IPS-15b (cell line): ENCODE measurements around the gene MAP3K5.

Source experiments
- H3K27me3 ChIP-seq: one replicate; pipeline ENCODE4 v1.6.1; 2013; ENCODE audit warnings: low read length; ENCODE audit not compliant: control insufficient read depth, insufficient read depth
- H3K36me3 ChIP-seq: one replicate; pipeline ENCODE4 v1.6.1; 2013; ENCODE audit warnings: low read length; ENCODE audit not compliant: control insufficient read depth, insufficient read depth
- H3K4me1 ChIP-seq: one replicate; pipeline ENCODE4 v1.6.1; 2013; ENCODE audit warnings: mild to moderate bottlenecking, low read length; ENCODE audit not compliant: control insufficient read depth, insufficient read depth
- H3K4me3 ChIP-seq: one replicate; pipeline ENCODE4 v1.5.1; 2013; ENCODE audit warnings: low read depth, low read length
- H3K9ac ChIP-seq: one replicate; pipeline ENCODE4 v1.6.1; 2013; ENCODE audit warnings: low read depth, mild to moderate bottlenecking, low read length
- H3K9me3 ChIP-seq: one replicate; pipeline ENCODE4 v1.6.1; 2013; ENCODE audit warnings: mild to moderate bottlenecking, low read length; ENCODE audit not compliant: control insufficient read depth, insufficient read depth

Gene MAP3K5

DNA sequence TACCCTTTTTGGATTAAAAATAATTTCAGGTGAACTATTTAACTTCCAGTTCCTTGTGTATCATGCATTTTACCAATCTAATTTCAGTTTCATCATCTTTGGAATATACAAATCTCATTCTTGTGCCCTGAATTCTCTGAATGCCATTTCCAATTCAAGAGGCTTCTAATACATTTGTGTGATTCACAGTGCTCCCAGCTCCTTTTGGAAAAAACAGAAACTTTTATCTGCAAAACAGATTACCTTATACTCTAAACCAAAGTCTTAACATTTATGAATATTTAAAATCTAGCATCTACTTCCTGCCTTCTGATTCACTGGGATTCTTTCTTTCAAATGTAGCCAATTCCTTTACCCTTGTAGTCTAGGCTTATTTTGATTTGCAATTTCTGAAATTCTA is 19.0 kb upstream of the MAP3K5 start:
- Histone ChIP-seq H3K9ac (no peak overlapping the region), H3K9me3 (no peaks in the 10 kb centered on the region), H3K27me3 (no peaks in the 10 kb centered on the region), H3K4me3 (no peak overlapping the region), H3K4me1 (no peaks in the 10 kb centered on the region), H3K36me3 (no peaks in the 10 kb centered on the region)

DNA sequence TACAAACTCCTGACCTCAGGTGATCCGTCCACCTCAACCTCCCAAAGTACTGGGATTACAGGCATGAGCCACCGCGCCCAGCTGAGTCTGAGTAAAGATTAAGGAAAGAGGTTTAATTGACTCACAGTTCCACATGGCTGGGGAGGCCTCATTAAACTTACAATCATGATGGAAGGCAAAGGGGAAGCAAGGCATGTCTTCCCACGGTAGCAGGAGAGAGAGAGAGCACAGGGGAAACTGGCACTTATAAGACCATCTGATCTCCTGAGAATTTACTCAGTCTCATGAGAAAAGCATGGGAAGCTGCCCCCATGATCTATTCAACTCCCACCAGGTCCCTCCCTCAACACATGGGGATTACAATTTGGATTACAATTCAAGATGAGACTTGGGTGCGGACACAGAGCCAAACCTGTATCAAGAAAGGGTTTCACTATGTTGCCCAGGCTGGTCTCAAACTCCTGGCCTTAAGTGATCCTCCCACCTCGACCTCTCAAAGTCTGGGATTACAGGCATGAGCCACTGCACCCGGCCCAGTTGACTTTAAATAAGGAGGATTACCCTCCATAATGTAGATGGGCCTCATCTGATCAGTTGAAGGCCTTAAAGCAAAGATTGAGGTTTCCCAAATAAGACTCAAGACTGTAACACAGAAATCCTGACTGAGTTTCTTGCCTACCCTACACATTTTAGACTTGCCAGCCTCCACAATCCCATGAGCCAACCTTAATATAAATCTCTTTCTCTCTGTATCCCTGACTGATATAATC is 17.0 kb upstream of the MAP3K5 start:
- Histone ChIP-seq H3K9ac (no peak overlapping the region), H3K4me1 (no peaks in the 10 kb centered on the region), H3K9me3 (no peaks in the 10 kb centered on the region), H3K27me3 (no peaks in the 10 kb centered on the region), H3K36me3 (no peaks in the 10 kb centered on the region), H3K4me3 (no peak overlapping the region)

DNA sequence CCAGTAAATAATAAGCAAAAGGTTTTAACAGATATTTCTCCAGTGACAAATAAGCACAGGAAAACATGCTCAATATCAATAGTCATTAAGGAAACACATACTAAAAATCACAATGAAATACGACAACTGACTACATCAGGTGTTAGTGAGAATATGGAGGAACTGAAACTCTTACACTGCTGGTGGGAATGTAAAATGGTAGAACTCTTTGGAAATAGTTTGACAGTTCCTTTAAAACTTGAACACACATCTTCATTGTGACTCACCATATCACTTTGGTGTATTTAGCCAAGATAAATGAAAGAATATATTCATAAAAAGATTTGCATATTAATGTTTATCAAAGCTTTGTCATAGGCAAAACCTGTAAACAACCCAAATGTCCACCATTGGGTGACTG is 11.3 kb upstream of the MAP3K5 start:
- H3K9me3 ChIP-seq: no peaks in the 10 kb centered on the region
- H3K36me3 ChIP-seq: no peaks in the 10 kb centered on the region
- no peak overlapping the region for H3K9ac ChIP-seq
- no peaks in the 10 kb centered on the region for H3K27me3 ChIP-seq
- no peak overlapping the region for H3K4me3 ChIP-seq
- no peaks in the 10 kb centered on the region for H3K4me1 ChIP-seq

DNA sequence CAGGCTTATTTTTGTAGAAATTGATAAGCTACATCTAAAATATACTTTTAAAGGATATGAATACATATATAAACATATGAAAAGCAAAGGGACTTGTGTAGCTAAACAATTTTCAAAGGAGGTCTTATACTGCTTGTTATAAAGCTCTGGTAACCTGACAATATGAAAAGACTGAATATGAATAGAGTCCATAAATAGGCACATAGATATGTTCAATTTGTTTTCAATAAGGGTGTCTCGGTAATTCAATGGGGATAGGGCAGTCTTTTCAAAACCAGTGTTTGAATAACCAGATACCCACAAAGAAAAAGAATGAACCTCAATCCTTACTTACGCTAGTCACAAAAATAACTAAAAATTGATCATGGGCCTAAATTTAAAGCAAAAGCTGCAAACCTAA is 9.3 kb upstream of the MAP3K5 start:
- Histone ChIP-seq H3K9me3 (no peaks in the 10 kb centered on the region), H3K4me3 (no peak overlapping the region), H3K36me3 (no peaks in the 10 kb centered on the region), H3K27me3 (no peaks in the 10 kb centered on the region), H3K4me1 (no peaks in the 10 kb centered on the region), H3K9ac (no peak overlapping the region)

DNA sequence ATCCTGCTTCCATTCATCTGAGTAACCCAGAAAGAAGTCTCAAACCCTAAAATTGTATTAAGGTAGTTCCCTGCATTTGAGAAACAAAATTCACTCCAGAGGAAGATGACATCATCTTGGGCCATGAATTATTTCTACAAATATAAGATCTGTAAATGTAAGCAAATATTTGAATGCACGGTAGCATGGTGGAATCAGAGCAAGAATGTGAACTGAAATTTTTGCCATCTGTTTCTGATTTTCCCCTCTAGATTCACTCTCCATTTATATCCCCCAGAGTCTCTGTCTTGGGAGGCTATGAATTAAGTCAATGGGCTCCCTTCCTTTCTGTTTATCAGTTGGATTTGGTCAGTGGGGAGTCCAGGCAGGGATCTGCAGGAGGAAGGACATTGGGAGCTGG is 5.8 kb upstream of the MAP3K5 start:
- no peak overlapping the region for H3K4me3 ChIP-seq
- no peaks in the 10 kb centered on the region for H3K36me3 ChIP-seq
- H3K9me3 ChIP-seq: no peaks in the 10 kb centered on the region
- H3K4me1 ChIP-seq: no peaks in the 10 kb centered on the region
- peaks cover 6% of the 10 kb centered on the region for H3K27me3 ChIP-seq
- no peak overlapping the region for H3K9ac ChIP-seq

DNA sequence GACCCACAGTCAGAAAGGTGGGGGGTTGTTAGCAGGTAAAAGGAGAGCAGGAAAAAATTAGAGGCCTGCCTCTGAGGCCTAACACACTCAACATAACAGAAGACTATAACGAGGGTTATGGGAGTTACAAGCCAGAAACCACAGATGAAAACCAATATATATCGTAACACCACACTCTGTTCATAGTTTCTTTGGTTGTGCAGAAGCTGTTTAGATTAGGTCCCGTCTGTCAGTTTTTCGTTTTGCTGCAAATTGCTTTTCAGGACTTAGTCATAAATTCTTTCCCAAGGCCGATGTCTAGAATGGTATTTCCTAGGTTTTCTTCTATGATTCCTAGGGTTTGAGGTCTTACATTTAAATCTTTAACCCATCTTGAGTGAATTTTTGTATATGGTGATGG is 3.7 kb upstream of the MAP3K5 start:
- H3K36me3 ChIP-seq: no peaks in the 10 kb centered on the region
- no peak overlapping the region for H3K4me3 ChIP-seq
- no peaks in the 10 kb centered on the region for H3K9me3 ChIP-seq
- peaks cover 16% of the 10 kb centered on the region for H3K27me3 ChIP-seq
- H3K4me1 ChIP-seq: no peaks in the 10 kb centered on the region
- no peak overlapping the region for H3K9ac ChIP-seq

DNA sequence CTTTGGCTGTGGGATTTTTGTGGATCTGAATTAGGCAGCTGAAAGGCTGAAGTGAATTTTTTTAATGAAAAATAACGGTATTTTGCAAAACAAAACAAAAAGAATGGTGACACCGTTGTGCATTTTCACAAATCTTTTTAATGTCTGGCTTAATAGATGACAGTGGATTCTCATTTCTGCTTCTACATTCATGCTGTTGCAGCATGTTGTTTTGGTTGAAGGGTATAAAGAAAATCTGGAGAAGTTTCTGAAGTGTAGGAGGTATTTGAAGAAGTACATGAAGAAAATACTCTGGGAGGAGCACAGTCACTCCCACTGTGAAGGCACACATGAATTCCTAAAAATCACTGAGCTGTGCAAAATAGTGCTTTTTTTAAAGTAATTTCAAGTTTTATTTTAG is 3.1 kb upstream of the MAP3K5 start:
- peaks cover 22% of the 10 kb centered on the region for H3K27me3 ChIP-seq
- H3K4me3 ChIP-seq: no peak overlapping the region
- H3K4me1 ChIP-seq: no peaks in the 10 kb centered on the region
- no peak overlapping the region for H3K9ac ChIP-seq
- no peaks in the 10 kb centered on the region for H3K36me3 ChIP-seq
- no peaks in the 10 kb centered on the region for H3K9me3 ChIP-seq

DNA sequence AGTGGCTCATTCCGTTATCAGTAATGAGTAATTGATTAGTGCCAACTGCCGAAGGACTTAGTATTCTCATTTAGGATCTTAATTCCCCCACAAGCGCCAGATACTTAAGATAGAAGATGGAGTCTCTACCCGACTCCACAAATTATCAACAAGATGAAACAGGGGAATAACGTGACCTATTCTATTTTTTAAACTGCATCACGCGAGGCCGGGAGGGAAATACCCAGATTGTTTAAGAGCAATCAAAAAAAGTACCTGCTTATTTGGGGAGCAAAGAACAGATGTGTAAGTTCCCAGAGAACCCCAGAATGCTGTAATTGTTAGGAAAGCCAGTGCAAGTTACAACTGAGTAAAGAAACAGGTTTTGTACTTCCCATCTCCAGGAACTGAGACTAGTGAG is 1.1 kb upstream of the MAP3K5 start:
- H3K9ac ChIP-seq: no peak overlapping the region
- peak overlapping the region; percentile 84 for H3K4me3 ChIP-seq
- H3K9me3 ChIP-seq: no peaks in the 10 kb centered on the region
- H3K27me3 ChIP-seq: peaks cover 31% of the 10 kb centered on the region
- no peaks in the 10 kb centered on the region for H3K4me1 ChIP-seq
- no peaks in the 10 kb centered on the region for H3K36me3 ChIP-seq

DNA sequence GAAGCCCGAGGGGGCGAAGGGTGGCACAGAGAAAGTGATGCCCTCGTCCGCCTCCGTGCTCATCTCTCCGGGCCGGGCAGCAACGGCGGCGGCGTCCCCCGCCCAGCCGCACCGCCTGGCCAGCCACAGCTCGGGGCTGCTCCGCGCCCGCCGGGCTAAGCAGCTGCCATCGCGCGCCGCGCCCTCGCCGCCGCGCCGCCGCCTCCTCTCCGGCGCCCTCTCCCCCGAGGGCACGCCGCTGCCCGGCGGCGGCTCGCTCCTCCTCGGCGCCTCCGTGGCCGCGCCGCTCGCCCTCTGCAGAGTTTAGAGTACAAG is 225 bp downstream of the MAP3K5 start:
- Histone ChIP-seq H3K27me3 (peaks cover 31% of the 10 kb centered on the region), H3K9me3 (no peaks in the 10 kb centered on the region), H3K4me3 (peak overlapping the region; percentile 84), H3K36me3 (no peaks in the 10 kb centered on the region), H3K9ac (no peak overlapping the region), H3K4me1 (no peaks in the 10 kb centered on the region)

DNA sequence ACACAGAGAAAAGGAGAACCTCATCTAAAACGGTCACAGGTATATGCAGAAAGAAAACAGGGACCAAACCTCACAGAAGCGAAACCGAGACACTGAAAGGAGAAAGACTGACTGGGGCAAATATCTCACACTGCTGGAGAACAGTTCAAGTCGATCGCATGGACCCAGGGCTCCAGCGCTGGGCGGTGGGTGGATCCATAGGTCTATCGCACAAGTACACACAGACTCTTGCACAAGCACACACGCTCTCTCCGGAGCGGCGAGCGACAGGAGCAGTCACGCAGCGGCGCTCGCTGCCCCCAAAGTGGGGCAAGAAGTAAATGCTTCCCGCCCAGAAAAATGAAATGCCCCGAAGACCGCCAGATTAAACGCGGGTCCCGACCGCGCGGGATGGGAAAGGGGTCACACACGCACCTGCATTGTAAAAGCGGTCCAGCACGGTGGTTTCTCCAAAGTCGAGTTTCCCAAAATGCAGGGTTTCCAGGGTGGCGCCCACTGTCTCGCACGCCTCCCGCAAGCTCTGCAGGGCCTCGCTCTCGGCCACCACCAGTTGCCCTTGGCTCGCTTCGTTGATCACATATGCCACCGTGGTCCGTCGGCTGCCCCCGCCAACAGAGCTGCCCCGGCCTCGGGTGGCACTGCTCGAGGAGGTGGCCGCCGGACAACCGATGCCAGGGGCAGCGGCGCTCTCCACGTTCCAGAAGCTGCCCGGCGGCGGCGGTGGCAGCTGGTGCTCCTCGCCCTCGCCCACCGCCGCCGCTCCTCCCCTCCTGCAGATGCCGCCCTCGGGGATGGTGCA is 782 bp downstream of the MAP3K5 start:
- H3K27me3 ChIP-seq: peaks cover 31% of the 10 kb centered on the region
- H3K9ac ChIP-seq: no peak overlapping the region
- H3K4me1 ChIP-seq: no peaks in the 10 kb centered on the region
- H3K36me3 ChIP-seq: no peaks in the 10 kb centered on the region
- H3K4me3 ChIP-seq: peak overlapping the region; percentile 84
- H3K9me3 ChIP-seq: no peaks in the 10 kb centered on the region

DNA sequence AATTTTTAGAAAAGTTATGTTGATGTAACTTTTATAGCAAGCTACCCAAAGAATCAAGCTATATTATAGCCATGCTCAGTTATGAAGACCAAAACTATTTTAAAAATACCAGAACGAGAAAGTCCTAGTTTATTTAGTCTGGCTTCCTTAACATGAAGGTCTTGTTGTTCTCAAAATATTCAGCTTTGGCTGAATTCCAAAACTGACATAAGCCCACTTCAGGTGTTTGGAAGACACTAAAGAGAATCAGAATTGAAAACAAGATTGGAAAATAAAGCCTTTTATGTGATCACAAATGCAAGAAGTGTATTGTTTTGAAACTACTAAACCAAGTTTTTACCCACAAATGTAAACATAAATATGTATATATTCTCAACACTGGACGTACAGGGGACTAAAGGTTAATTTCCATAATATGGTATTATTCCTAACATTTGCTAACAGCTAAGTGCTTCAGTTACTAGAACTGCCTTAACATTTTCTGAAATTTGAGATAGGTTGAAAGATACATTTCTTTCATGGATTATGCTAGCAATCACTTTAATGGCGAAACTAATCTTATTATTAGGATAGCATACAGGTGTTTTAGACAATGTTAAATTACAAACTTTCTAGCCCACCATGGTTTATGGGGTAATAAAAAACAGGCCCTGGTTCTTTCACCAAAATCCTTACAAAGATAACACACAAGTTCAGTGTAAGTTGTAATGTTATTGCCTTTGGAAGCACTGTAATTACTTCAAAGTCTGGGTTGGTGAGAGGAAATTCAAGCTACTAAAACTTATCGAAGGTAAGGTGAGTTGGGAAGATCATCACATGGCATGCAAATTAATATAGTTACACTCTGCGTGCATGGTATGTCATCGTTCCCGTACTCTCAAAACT is 1.6 kb downstream of the MAP3K5 start:
- H3K27me3 ChIP-seq: peaks cover 31% of the 10 kb centered on the region
- H3K4me1 ChIP-seq: no peaks in the 10 kb centered on the region
- peak overlapping the region; percentile 84 for H3K4me3 ChIP-seq
- H3K9ac ChIP-seq: no peak overlapping the region
- H3K9me3 ChIP-seq: no peaks in the 10 kb centered on the region
- no peaks in the 10 kb centered on the region for H3K36me3 ChIP-seq
